ENCODE measurements around the gene KIAA0319L.

Gene KIAA0319L

DNA sequence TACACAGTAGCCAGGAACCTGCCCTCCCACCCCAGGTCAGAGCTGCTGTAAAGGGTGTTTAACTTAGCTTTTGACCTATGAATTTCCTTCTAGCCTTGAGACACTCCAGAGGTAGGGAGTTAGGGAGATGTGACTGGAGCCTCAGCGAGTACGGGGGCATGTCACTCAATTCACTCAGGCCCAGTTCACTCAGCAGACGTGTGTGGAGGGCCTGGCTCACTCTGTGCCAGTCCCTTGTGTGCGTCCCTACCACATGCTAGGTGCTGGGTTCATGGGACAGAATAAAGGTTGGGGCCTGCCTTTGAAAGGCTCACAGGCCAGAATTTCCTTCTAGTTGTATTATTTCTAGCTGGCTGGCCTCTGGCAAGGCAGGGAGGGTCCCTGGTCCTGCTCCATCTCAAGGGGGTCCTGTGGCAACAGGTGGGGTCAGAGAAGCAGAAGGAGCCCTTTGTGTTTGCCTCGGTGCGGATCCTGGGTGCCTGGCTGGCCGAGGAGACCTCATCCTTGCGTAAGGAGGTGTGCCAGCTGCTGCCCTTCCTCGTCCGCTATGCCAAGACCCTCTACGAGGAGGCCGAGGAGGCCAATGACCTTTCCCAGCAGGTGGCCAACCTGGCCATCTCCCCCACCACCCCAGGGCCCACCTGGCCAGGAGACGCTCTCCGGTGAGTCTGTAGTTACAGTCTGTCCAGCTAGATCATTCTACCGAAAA lies 4.9 kb upstream of the KIAA0319L start:
- no peak for DNase-seq

GRCh38 chr1:35561297-35561971 lies 4.2 kb upstream of the KIAA0319L start:
- DNase-seq = no peak

DNA sequence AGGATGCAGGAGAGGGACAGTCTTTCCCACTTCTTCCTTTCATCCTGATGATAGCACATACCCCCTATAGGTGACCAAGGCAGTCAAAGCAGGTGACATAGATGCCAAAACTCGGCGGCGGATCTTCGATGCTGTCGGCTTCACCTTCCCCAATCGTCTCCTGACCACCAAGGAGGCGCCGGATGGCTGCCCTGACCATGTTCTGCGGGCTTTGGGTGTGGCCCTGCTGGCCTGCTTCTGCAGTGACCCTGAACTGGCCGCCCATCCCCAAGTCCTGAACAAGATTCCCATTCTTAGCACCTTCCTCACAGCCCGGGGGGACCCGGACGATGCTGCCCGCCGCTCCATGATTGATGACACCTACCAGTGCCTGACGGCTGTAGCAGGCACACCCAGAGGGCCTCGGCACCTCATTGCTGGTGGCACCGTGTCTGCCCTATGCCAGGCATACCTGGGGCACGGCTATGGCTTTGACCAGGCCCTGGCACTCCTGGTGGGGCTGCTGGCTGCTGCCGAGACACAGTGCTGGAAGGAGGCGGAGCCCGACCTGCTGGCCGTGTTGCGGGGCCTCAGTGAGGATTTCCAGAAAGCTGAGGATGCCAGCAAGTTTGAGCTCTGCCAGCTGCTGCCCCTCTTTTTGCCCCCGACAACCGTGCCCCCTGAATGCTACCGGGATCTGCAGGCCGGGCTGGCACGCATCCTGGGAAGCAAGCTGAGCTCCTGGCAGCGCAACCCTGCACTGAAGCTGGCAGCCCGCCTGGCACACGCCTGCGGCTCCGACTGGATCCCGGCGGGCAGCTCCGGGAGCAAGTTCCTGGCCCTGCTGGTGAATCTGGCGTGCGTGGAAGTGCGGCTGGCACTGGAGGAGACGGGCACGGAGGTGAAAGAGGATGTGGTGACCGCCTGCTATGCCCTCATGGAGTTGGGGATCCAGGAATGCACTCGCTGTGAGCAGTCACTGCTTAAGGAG lies 3.3 kb upstream of the KIAA0319L start:
- DNase-seq = no peak

- no peak for DNase-seq
Observed at GRCh38 chr1:35559317-35559944, 2.2 kb upstream of the KIAA0319L start.

- DNase-seq = no peak
Observed at GRCh38 chr1:35558374-35559316, 1.4 kb upstream of the KIAA0319L start.

DNA sequence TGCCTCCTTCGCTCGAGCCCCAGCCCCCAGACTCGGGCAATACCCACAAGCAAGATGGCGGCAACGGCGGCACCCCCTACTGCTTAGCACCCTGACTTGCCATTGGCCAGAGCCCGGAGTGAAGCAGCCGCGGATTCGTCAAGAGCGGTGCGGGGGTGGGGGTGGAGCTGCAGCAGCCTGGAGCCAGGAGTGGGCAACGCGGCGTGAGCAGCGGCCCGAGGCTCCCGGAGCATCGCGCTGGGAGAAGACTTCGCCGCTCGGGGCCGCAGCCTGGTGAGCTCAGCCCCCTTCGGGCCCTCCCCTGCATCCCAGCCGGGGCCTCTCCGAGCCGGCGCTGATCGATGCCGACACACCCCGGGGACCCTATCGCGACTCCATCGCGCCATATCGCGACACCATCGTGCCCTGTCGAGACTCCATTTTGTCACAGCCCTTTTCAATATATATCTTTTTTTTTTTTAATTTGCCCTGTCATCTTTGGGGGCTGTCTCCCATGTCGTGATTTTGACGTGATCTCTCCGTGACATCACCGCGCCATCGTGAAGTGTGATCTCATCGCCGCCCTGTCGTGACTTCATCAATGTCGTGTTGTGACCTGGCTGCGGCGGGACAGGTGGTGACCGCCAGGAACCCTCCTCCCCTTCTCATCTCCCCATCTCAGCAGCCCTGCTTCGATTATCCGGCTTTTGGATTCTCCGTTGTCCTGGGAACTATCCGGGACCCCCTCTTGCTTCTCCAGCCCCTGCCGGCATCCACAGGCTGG lies 589 bp upstream of the KIAA0319L start, which contains the start of gene NCDN:
TSS of gene NCDN (plus strand) at position 189 of the 763 bp plus-strand sequence. CDS start at position 581, 392 bp downstream.
- DNase-seq = peak; percentile 89

- DNase-seq = no peak
Observed at GRCh38 chr1:35556484-35557117, 602 bp downstream of the KIAA0319L start.

DNA sequence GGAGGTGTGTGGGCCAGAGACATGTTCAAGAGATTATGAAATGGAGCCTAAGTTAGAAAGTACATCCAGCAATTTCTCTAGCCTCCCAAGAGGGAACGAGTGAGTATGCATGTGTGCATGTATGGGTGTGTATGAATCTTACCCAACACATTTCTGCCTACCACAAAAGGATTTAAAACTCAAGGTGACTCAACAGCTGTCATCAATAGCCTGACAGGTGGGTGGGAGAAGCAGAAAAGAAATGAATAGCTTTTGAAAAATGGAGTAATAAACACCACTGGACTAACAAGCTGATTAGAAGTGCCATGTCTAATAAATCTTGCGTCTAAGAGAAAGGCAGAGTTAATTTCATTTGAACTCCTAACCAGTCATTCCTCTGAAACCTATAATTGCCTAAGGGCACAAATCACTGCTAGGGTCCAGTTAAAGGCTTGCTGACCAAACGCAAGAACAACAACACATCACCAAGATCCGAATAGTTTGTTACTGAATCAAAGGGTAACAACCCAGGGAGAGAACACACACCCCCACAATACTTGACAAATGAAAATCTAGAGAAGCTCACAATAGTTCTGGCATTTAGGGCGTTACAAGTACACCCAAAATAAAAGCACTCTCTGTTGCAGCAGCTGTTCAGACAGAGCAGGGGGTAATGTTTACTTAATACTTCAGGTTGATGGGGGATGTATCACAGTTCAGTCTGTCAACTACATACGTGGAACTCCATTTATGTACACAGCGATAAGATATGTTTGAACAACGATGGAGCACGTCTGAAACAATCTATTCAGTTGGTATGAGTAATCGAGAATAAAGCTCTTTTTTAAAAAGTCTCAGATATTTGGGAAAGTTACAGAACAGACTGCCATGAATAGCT lies 1.4 kb downstream of the KIAA0319L start:
- DNase-seq = no peak

- no peak for DNase-seq
Observed at GRCh38 chr1:35555212-35555584, 2.0 kb downstream of the KIAA0319L start.

- DNase-seq = no peak
Observed at GRCh38 chr1:35554266-35555211, 2.7 kb downstream of the KIAA0319L start.

DNA sequence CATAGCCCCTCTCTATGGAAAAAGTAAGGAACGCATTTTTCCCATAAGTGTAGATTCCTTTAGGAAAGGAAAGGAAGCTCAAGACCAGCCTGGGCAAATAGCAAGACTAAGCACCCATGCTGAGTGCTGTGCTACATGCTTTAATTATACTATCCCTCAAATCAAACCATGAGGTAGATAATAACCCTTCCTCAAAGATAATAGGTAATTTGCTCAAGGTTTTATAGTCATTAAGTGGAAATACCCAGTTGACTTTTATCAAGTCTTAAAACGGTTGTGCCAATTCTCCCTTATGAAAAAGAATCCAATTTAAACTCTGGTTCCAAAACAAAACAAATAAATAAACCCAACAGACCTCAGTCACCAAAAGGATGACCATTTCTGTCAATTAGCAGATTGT lies 3.4 kb downstream of the KIAA0319L start:
- DNase-seq = no peak

DNA sequence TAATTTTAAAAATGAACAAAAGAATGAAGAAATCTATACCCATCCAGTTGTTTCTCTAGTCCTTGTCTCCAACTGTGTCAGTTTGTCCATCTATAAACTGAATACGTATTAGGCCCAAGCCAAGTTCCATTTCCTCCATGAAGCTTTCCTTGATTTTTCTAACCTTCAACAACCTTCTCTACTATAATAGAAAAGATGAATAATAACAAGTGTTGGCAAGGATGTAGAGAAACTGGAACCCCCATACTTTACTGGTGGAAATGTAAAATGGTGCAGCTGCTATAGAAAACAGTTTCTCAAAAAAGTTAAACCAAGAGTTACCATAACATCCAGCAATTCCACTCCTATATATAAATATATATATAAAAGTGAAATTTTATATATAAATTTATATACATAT lies 10.6 kb downstream of the KIAA0319L start:
- no peak for DNase-seq

- no peak for DNase-seq
Observed at GRCh38 chr1:35544976-35545375, 12.2 kb downstream of the KIAA0319L start.

GRCh38 chr1:35539824-35540261 lies 17.4 kb downstream of the KIAA0319L start:
- no peak for DNase-seq

- DNase-seq = no peak
Observed at GRCh38 chr1:35539073-35539823, 18.0 kb downstream of the KIAA0319L start.

GRCh38 chr1:35537806-35538205 lies 19.4 kb downstream of the KIAA0319L start:
- no peak for DNase-seq

DNA sequence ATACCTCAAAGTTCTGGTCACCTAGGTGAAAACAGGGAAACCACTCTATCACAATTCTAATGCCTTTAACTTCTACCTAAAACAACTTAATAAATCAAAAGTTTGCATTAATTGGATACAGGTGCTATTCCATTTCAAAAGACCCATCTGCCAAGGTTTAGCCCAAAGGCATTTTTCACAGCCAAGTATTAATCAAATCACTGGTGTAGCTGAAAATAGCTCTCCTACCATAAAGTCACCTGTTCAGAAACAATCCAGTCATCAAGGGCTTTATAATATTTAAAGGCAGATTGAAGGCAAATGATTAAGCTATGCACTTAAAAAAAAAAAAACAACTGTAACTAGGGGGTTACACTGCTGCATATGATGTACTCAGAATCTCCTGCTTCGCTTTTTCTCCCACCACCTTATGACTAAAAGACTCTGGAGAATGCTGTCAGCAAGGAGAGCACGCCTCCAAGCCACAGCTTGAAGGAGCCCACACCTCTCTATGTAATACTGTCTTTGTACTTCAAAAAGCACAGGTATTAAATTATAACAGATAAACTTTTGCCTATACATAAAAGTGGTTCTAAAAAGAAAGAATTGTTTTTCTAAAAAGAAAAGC lies 20.5 kb downstream of the KIAA0319L start:
- DNase-seq = no peak
